Coronary artery (tissue), 2 donors: ENCODE measurements around the gene COL27A1.
A peak's percentile ranks its signal among the peaks of the same experiment; 100 is the strongest.

Experiments
- DNase-seq: peaks from one replicate; pipeline ENCODE4 v3.0.0-alpha.2; 2017; ENCODE audit warnings: low spot score
- H3K27ac ChIP-seq, 2 donors: fragments of 200-600 bp; sonication (generic); one replicate each; pipeline ENCODE4 v1.5.1; 2016 to 2019
- H3K4me3 ChIP-seq: fragments of 200-600 bp; sonication (generic); 2 replicates; pipeline ENCODE4 v1.5.1; 2016; ENCODE audit warnings: mild to moderate bottlenecking, moderate library complexity
- CTCF ChIP-seq: fragments of 200-600 bp; sonication (generic); IDR thresholded peaks from one replicate; pipeline ENCODE4 v1.5.1; 2019; ENCODE audit warnings: antibody characterized with exemption

Gene COL27A1

GRCh38 chr9:114140850-114141249 is 14.5 kb upstream of the COL27A1 start:
- no peak for DNase-seq
- TF ChIP-seq CTCF = no peak
- H3K27ac ChIP-seq = peak overlapping the region in 1 of 2 donors; percentile 45
- no peak overlapping the region for H3K4me3 ChIP-seq

GRCh38 chr9:114141553-114142402 is 13.6 kb upstream of the COL27A1 start:
- TF ChIP-seq CTCF = no peak
- no peak for DNase-seq
- Histone ChIP-seq H3K4me3 (no peak overlapping the region), H3K27ac (no peak overlapping the region)

- DNase-seq = no peak
- no peak for TF ChIP-seq CTCF
- no peak overlapping the region for H3K27ac ChIP-seq
- H3K4me3 ChIP-seq = no peak overlapping the region
Measured at GRCh38 chr9:114143234-114143633, 12.1 kb upstream of the COL27A1 start.

DNA sequence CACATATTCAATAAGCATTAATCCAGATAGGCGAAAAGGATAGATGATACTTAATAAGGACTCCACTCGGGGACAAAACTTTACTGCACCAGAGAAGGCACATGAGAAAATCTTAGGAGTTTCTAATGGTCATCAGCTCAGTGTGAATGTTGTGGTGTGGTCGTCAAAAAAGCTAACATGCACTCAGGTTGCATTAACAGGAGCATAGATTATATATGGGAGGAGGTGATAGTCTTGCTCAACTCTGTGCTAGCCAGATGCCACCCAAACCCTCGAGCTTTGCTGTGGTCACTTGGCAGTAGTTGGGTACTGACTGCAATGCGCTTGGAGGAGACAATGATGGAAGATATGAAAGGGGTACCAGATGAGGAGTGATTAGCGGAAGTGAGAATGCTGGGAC is 8.6 kb upstream of the COL27A1 start:
- H3K27ac ChIP-seq = no peak overlapping the region
- DNase-seq = no peak
- H3K4me3 ChIP-seq = no peak overlapping the region
- no peak for TF ChIP-seq CTCF

DNA sequence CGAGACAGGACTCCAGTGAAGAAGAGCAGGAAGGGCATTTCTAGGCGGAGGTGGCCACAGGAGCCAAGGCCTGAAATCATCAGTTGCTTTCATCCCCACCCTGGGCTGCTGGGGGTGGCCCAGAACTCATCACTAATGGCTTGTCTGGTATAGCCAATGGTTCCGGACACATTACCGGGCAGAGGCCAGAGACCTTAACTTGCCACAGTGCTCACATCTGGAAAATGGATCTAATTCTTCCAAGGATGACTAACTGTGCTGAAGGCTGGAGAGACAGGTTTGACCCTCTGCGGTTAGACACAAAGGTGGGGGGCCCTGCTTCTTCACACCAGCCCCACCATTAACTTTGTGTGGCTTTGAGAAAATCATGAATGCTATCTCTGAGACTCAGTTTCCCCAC is 6.2 kb upstream of the COL27A1 start:
- no peak overlapping the region for H3K4me3 ChIP-seq
- H3K27ac ChIP-seq = no peak overlapping the region
- no peak for TF ChIP-seq CTCF
- DNase-seq = no peak

DNA sequence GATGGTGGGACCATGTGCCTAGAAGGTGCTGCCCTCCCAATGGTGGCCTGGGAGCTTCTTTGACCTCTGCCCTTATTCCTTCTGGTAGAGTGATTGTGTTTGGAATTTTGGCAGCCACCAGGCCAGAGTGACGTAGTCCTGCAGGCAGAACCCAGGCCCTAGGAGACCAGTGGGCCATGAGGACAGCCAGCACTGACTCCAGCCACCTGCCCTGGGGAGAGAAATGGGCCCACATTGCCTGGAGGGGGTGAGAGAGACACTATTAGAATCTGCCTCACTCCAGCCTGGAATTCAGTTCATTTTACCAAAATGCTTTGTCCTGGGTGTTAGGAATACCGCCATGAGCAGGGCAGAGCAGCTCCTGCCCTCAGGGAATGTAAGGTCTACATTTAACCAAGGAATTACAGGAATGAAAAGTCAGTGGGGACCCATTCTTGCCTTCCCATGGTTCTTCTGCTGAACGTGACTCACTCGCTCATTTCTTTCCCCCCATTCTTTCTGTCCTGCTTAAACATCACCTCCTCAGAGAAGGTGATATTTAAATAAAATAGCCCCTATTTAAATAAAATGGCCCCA is 5.5 kb upstream of the COL27A1 start:
- no peak overlapping the region for H3K4me3 ChIP-seq

More for the DNA sequence above, 5.5 kb upstream of the COL27A1 start:
- TF ChIP-seq CTCF = no peak
- no peak overlapping the region for H3K27ac ChIP-seq
- no peak for DNase-seq
